ENCODE results near the gene ALKBH8. TPM values are rescaled to one million over a fixed set of nuclear protein-coding genes. Genes with fewer than 3 reads are reported as not detected.

Gene ALKBH8
- 1 to 10 TPM; 2.4 to 3.5 TPM for polyA plus RNA-seq

GRCh38 chr11:107565219-107565937, at the start of gene ALKBH8:
ALKBH8 (minus strand) TSS chr11:107565735; CDS start chr11:107560893, 4,842 bp downstream.
- WGBS, 2 donors: 0% methylated on average over 32 of the region's 32 CpGs
- H3K27ac ChIP-seq (ENCODE audit: low read depth in 2 of 2, low read length in 1 of 2): peak within 1 kb of the TSS; percentile 77 to 95

GRCh38 chr11:107612445-107612844, 46.9 kb upstream of the ALKBH8 start:
- Histone ChIP-seq H3K27ac (ENCODE audit: low read depth in 2 of 2, low read length in 1 of 2) (no peak overlapping the region), H3K27me3 (ENCODE audit: control insufficient read depth in 1 of 2, insufficient read depth in 2 of 2, low read length in 2 of 2) (no peaks in the 10 kb centered on the region), H3K36me3 (ENCODE audit: control insufficient read depth in 2 of 2, insufficient read depth in 2 of 2, low read length in 1 of 2) (no peaks in the 10 kb centered on the region), H3K4me3 (ENCODE audit: low read depth in 1 of 2, low read length in 2 of 2) (no peak overlapping the region), H3K9me3 (ENCODE audit: control insufficient read depth in 2 of 2, insufficient read depth in 1 of 2, low read depth in 1 of 2, low read length in 1 of 2) (no peaks in the 10 kb centered on the region), H3K4me1 (ENCODE audit: control insufficient read depth in 2 of 2, insufficient read depth in 2 of 2, low read length in 1 of 2) (no peaks in the 10 kb centered on the region)
- WGBS, 2 donors: 98 to 99% methylated on average over 2 of the region's 2 CpGs

More at GRCh38 chr11:107565219-107565937, at the start of gene ALKBH8:
- H3K36me3 ChIP-seq (ENCODE audit: control insufficient read depth in 2 of 2, insufficient read depth in 2 of 2, low read length in 1 of 2): no peaks in the 10 kb centered on the region
- no peaks in the 10 kb centered on the region for H3K9me3 ChIP-seq (ENCODE audit: control insufficient read depth in 2 of 2, insufficient read depth in 1 of 2, low read depth in 1 of 2, low read length in 1 of 2)
- H3K4me3 ChIP-seq (ENCODE audit: low read depth in 1 of 2, low read length in 2 of 2): peak within 1 kb of the TSS; percentile 87 to 97
- no peaks in the 10 kb centered on the region for H3K4me1 ChIP-seq (ENCODE audit: control insufficient read depth in 2 of 2, insufficient read depth in 2 of 2, low read length in 1 of 2)
- no peaks in the 10 kb centered on the region for H3K27me3 ChIP-seq (ENCODE audit: control insufficient read depth in 1 of 2, insufficient read depth in 2 of 2, low read length in 2 of 2)

GRCh38 chr11:107609400-107610218, 44.1 kb upstream of the ALKBH8 start:
- no peaks in the 10 kb centered on the region for H3K36me3 ChIP-seq (ENCODE audit: control insufficient read depth in 2 of 2, insufficient read depth in 2 of 2, low read length in 1 of 2)
- 60% methylated on average over 10 of the region's 10 CpGs for WGBS, 2 donors
- no peaks in the 10 kb centered on the region for H3K9me3 ChIP-seq (ENCODE audit: control insufficient read depth in 2 of 2, insufficient read depth in 1 of 2, low read depth in 1 of 2, low read length in 1 of 2)
- no peak overlapping the region for H3K27ac ChIP-seq (ENCODE audit: low read depth in 2 of 2, low read length in 1 of 2)
- no peaks in the 10 kb centered on the region for H3K27me3 ChIP-seq (ENCODE audit: control insufficient read depth in 1 of 2, insufficient read depth in 2 of 2, low read length in 2 of 2)
- no peaks in the 10 kb centered on the region for H3K4me1 ChIP-seq (ENCODE audit: control insufficient read depth in 2 of 2, insufficient read depth in 2 of 2, low read length in 1 of 2)
- H3K4me3 ChIP-seq (ENCODE audit: low read depth in 1 of 2, low read length in 2 of 2): no peak overlapping the region

GRCh38 chr11:107608809-107609208, 43.3 kb upstream of the ALKBH8 start:
- no peaks in the 10 kb centered on the region for H3K36me3 ChIP-seq (ENCODE audit: control insufficient read depth in 2 of 2, insufficient read depth in 2 of 2, low read length in 1 of 2)
- no peaks in the 10 kb centered on the region for H3K4me1 ChIP-seq (ENCODE audit: control insufficient read depth in 2 of 2, insufficient read depth in 2 of 2, low read length in 1 of 2)
- H3K27ac ChIP-seq (ENCODE audit: low read depth in 2 of 2, low read length in 1 of 2): no peak overlapping the region
- 31% methylated on average over 2 of the region's 2 CpGs for WGBS, 2 donors
- no peak overlapping the region for H3K4me3 ChIP-seq (ENCODE audit: low read depth in 1 of 2, low read length in 2 of 2)
- H3K27me3 ChIP-seq (ENCODE audit: control insufficient read depth in 1 of 2, insufficient read depth in 2 of 2, low read length in 2 of 2): no peaks in the 10 kb centered on the region
- no peaks in the 10 kb centered on the region for H3K9me3 ChIP-seq (ENCODE audit: control insufficient read depth in 2 of 2, insufficient read depth in 1 of 2, low read depth in 1 of 2, low read length in 1 of 2)

- 74 to 78% methylated on average over 3 of the region's 3 CpGs for WGBS, 2 donors
- H3K4me3 ChIP-seq (ENCODE audit: low read depth in 1 of 2, low read length in 2 of 2): no peak overlapping the region
- H3K27me3 ChIP-seq (ENCODE audit: control insufficient read depth in 1 of 2, insufficient read depth in 2 of 2, low read length in 2 of 2): no peaks in the 10 kb centered on the region
- no peaks in the 10 kb centered on the region for H3K36me3 ChIP-seq (ENCODE audit: control insufficient read depth in 2 of 2, insufficient read depth in 2 of 2, low read length in 1 of 2)
- H3K4me1 ChIP-seq (ENCODE audit: control insufficient read depth in 2 of 2, insufficient read depth in 2 of 2, low read length in 1 of 2): no peaks in the 10 kb centered on the region
- H3K9me3 ChIP-seq (ENCODE audit: control insufficient read depth in 2 of 2, insufficient read depth in 1 of 2, low read depth in 1 of 2, low read length in 1 of 2): no peaks in the 10 kb centered on the region
- H3K27ac ChIP-seq (ENCODE audit: low read depth in 2 of 2, low read length in 1 of 2): no peak overlapping the region
These were observed 40.6 kb upstream of the ALKBH8 start for GRCh38 chr11:107606141-107606540.

GRCh38 chr11:107605061-107606006, 39.8 kb upstream of the ALKBH8 start:
- 90 to 93% methylated on average over 9 of the region's 9 CpGs for WGBS, 2 donors
- H3K4me3 ChIP-seq (ENCODE audit: low read depth in 1 of 2, low read length in 2 of 2): no peak overlapping the region

GRCh38 chr11:107598225-107599139, 32.9 kb upstream of the ALKBH8 start:
- 63 to 67% methylated on average over 6 of the region's 6 CpGs for WGBS, 2 donors
- Histone ChIP-seq H3K36me3 (ENCODE audit: control insufficient read depth in 2 of 2, insufficient read depth in 2 of 2, low read length in 1 of 2) (no peaks in the 10 kb centered on the region), H3K27ac (ENCODE audit: low read depth in 2 of 2, low read length in 1 of 2) (no peak overlapping the region), H3K27me3 (ENCODE audit: control insufficient read depth in 1 of 2, insufficient read depth in 2 of 2, low read length in 2 of 2) (peaks cover 0 to 2% of the 10 kb centered on the region in 2 donors), H3K4me3 (ENCODE audit: low read depth in 1 of 2, low read length in 2 of 2) (no peak overlapping the region), H3K9me3 (ENCODE audit: control insufficient read depth in 2 of 2, insufficient read depth in 1 of 2, low read depth in 1 of 2, low read length in 1 of 2) (no peaks in the 10 kb centered on the region), H3K4me1 (ENCODE audit: control insufficient read depth in 2 of 2, insufficient read depth in 2 of 2, low read length in 1 of 2) (no peaks in the 10 kb centered on the region)

More at GRCh38 chr11:107605061-107606006, 39.8 kb upstream of the ALKBH8 start:
- Histone ChIP-seq H3K27me3 (ENCODE audit: control insufficient read depth in 1 of 2, insufficient read depth in 2 of 2, low read length in 2 of 2) (no peaks in the 10 kb centered on the region), H3K4me1 (ENCODE audit: control insufficient read depth in 2 of 2, insufficient read depth in 2 of 2, low read length in 1 of 2) (no peaks in the 10 kb centered on the region), H3K9me3 (ENCODE audit: control insufficient read depth in 2 of 2, insufficient read depth in 1 of 2, low read depth in 1 of 2, low read length in 1 of 2) (no peaks in the 10 kb centered on the region), H3K36me3 (ENCODE audit: control insufficient read depth in 2 of 2, insufficient read depth in 2 of 2, low read length in 1 of 2) (no peaks in the 10 kb centered on the region), H3K27ac (ENCODE audit: low read depth in 2 of 2, low read length in 1 of 2) (no peak overlapping the region)

- no peak overlapping the region for H3K4me3 ChIP-seq (ENCODE audit: low read depth in 1 of 2, low read length in 2 of 2)
- peaks cover 0 to 2% of the 10 kb centered on the region in 2 donors for H3K27me3 ChIP-seq (ENCODE audit: control insufficient read depth in 1 of 2, insufficient read depth in 2 of 2, low read length in 2 of 2)
- 47 to 51% methylated on average over 2 of the region's 2 CpGs for WGBS, 2 donors
- H3K27ac ChIP-seq (ENCODE audit: low read depth in 2 of 2, low read length in 1 of 2): no peak overlapping the region
- H3K36me3 ChIP-seq (ENCODE audit: control insufficient read depth in 2 of 2, insufficient read depth in 2 of 2, low read length in 1 of 2): no peaks in the 10 kb centered on the region
- H3K4me1 ChIP-seq (ENCODE audit: control insufficient read depth in 2 of 2, insufficient read depth in 2 of 2, low read length in 1 of 2): peaks cover 0 to 10% of the 10 kb centered on the region in 2 donors
- H3K9me3 ChIP-seq (ENCODE audit: control insufficient read depth in 2 of 2, insufficient read depth in 1 of 2, low read depth in 1 of 2, low read length in 1 of 2): no peaks in the 10 kb centered on the region
These were observed 29.2 kb upstream of the ALKBH8 start for GRCh38 chr11:107594736-107595135.

All from esophagus (tissue), 2 donors.